HG03457 (cell line): Measurements from ENCODE around the gene GPC5.

Source experiments
- ATAC-seq: cut with Tn5 transposase; IDR thresholded peaks from one replicate; pipeline ENCODE4 v1.9.1; 2021; ENCODE audit warnings: moderate number of reproducible peaks; ENCODE audit not compliant: unreplicated experiment

The GPC5 gene

GRCh38 chr13:92578358-92578757, 1179.9 kb downstream of the GPC5 start:
- no peak for ATAC-seq

- no peak for ATAC-seq
Observed at GRCh38 chr13:92589955-92590354, 1191.5 kb downstream of the GPC5 start.

DNA sequence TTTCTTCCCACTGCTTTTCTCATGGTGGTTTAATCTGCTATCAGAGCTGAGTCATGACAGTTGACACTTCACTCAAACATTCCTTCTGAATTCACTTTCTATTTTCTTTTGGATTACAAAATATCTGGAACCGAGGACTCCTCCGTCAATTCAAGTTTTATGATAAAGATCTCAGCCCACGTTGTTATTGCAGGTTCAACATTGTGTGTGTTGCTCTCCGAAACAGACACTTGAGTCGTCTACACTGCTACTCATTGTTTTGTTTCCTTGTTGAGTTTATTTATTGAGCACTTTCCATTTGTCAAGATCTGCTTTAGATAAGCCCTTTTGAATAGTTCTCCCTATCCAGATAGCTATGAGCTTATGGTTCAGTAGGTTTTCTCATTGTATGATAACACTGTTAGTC, 1192.1 kb downstream of the GPC5 start:
- no peak for ATAC-seq

DNA sequence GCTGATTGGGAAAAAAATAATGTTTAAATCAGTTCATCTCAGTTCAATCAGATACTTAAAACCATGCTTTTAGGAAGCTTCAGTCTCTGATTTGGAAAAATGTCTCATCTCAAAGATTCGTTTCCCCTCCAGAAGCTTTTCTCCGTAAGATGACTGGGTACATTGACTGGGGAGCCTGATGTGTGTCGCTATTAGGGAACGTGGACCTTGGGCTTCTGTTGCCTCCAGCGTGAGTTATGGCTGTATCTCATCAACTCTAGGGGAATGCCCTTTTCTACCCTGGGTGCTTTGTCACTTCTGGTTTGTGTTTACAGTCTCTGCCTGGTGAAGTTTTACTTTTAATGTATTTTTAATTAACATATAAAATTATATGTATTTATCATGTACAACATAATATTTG, 1192.7 kb downstream of the GPC5 start:
- ATAC-seq: no peak

DNA sequence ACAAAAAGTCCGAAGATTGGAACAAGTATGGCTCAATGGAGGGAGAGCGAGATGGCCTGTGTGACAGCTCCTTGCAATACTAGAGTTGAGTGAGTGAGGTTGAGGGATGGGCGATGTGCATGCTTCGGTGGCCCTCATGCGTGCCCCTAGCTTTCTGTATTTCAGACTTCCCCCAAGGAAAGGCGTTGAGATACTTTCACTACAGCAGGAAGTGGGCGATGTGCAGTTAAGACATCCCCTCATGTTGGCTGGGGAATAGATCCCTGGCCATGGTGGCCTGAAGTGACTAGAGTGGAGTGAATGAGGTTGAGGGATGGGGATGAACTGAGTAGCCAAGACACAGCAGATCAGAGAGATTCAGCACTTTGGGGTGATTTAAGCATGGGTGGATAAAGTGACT, 1194.3 kb downstream of the GPC5 start:
- no peak for ATAC-seq

GRCh38 chr13:92602560-92602959, 1204.1 kb downstream of the GPC5 start:
- ATAC-seq: no peak

GRCh38 chr13:92609376-92609775, 1211.0 kb downstream of the GPC5 start:
- no peak for ATAC-seq

DNA sequence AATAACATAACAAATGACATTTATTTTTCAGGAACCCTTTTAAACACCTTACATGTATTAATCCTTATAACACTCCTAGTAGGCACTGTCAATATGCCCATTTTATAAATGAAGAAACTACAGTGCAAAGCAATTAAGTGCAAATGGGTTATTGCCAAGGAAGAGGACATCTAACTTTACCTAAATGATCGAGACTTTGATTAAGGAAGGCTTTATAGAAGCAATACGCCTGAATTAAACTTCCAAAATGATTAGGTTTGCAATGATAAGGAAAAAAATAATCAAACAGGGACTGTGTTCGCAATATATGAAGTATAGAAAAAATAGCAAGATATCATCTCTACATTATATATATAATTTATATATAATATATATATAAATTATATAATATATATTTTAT, 1214.5 kb downstream of the GPC5 start:
- no peak for ATAC-seq

- no peak for ATAC-seq
Observed at GRCh38 chr13:92613921-92614320, 1215.5 kb downstream of the GPC5 start.

GRCh38 chr13:92621985-92622384, 1223.6 kb downstream of the GPC5 start:
- no peak for ATAC-seq

DNA sequence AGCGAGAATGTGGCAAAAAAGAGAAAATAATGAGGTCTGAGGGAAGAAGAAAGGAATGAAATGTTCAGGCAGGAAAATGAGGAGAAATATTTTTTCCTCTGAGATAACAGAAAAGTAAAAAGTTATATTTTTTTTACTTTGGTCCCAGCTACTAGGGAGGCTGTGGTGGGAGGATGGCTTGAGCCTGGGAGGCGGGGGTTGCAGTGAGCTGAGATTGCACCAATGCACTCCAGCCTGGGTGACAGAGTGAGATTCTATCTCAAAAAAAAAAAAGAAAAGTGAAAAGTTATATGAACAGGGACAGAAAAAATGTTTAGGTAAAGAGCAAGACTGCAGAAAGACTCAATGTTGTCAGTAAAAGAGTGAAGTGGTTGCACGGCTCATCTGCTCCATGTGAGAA, 1224.5 kb downstream of the GPC5 start:
- no peak for ATAC-seq

DNA sequence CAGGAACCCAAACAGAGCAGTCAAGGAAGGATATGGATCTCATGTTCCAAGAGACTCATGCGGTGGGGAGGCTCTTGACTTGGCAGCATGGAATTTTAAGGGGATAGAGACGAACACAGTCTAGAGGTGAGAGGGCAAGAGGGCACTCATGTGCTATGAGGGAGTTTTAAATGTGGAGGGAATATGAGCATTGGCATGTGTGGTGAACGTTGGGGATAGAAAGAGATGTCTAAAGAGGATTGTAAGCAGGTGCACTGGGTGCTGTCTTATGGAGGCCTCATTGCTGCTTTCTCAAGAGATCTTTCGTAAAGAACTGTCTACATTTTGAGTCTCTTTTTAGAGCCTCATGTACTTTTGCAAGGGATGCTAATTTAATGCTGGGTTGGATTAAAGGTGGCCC, 1227.9 kb downstream of the GPC5 start:
- ATAC-seq: no peak

DNA sequence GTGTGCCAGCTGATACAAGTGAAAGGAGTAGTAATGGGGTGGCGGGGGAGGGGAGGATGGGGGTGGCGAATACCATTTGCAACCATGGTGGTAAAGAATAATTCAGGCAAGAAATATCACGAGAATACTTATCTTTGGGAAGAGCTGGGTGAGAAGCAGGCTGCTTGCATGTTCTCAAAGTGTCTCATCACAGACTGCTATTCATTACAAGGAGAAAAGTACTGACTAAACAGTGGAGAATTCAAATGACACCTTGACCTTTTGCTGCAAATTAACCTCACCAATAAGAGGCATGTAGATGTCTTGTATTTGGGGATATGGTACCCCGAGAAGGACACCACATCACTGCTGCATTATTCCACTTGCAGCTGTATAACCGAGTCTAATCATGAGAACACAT, 1242.5 kb downstream of the GPC5 start:
- ATAC-seq: no peak

GRCh38 chr13:92649140-92649813, 1250.9 kb downstream of the GPC5 start:
- ATAC-seq: no peak

- ATAC-seq: no peak
Observed at GRCh38 chr13:92656103-92656502, 1257.7 kb downstream of the GPC5 start.

GRCh38 chr13:92656648-92657047, 1258.2 kb downstream of the GPC5 start:
- ATAC-seq: no peak

- no peak for ATAC-seq
Observed at GRCh38 chr13:92657565-92657964, 1259.1 kb downstream of the GPC5 start.

- no peak for ATAC-seq
Observed at GRCh38 chr13:92658293-92658692, 1259.9 kb downstream of the GPC5 start.

GRCh38 chr13:92661406-92661805, 1263.0 kb downstream of the GPC5 start:
- ATAC-seq: no peak

GRCh38 chr13:92668157-92668556, 1269.7 kb downstream of the GPC5 start:
- ATAC-seq: no peak

GRCh38 chr13:92670096-92670495, 1271.7 kb downstream of the GPC5 start:
- ATAC-seq: no peak

DNA sequence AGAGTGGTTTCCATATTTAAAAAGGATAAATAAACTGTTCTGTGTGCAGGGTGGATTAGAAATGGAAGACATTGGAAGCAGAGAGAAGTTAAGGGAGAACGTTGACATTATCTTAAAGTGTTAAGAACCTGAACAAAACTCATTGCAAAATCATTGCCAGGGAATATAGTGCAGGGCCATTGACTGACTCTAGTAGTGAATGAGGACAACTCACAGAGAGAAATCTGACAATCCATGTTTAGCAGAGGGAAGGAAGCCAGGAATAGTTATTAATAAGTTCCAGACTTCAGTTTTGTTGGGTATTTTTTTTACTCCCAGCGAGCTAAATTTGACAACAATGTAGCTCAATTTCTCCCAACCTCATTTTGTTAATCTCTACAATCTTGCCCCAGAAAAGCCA, 1273.4 kb downstream of the GPC5 start:
- ATAC-seq: no peak

DNA sequence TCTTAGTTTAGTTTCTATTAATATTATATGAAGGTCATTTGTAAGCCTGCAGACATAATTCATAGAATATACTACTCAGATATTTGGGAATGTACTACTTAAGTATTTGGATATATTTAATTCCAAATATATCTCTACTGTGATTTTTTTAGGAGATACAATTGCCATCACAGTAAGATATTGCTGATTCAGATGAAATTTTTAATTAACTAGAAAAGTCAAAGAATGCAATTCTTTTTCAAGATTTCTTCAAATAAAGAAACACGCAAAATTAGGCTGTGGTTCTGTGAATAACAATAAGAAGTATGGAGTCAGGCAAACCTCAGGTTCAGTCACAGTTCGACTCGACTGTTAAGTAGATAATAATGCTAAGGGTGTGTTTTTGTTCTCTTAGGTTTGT, 1277.8 kb downstream of the GPC5 start:
- ATAC-seq: no peak
